ENCODE measurements around the gene PCK2. TPM values are rescaled to one million over a fixed set of nuclear protein-coding genes. Genes with fewer than 3 reads are reported as not detected.

Gene PCK2
- total and polyA plus RNA-seq, 2 of the 13 experiments (the other 11 are each of a cell fraction or from before 2014, with no cell fraction given): 129 to 272 TPM

GRCh38 chr14:24136684-24137528 lies 42.8 kb downstream of the PCK2 start:
- ATAC-seq (no peak), FAIRE-seq (no peak), DNase-seq (ENCODE audit: low spot score) (no peak)
- H3K79me2 ChIP-seq (ENCODE audit: insufficient read depth, low read length): peaks cover 44% of the 10 kb centered on the region
- H4K20me1 ChIP-seq (ENCODE audit: insufficient read depth, low read length): peaks cover 11% of the 10 kb centered on the region
- WGBS (ENCODE audit: low lambda C conversion rate): 40% methylated on average over 13 of the region's 13 CpGs
- ChIA-PET CTCF (ENCODE audit: low intra/inter-chr PET ratio, low total read pairs) (interaction anchor here (2.1 kb wide), 1 partner anchor 24 kb away, joined by 6 read pairs; the partner anchor contains the start of gene IRF9), POLR2A (interaction anchor here (1.0 to 22.7 kb wide), 19 partner anchors 10 to 527 kb away, joined by 3 to 977 read pairs (median 9); partner anchors contain the start of genes CARMIL3, CHMP4A, CIDEB and DCAF11)
- H3K4me3 ChIP-seq (replicated peaks in 1 of 3; ENCODE audit: insufficient read depth in 1 of 3, low read depth in 2 of 3, low read length in 3 of 3): peak overlapping the region; percentile 91 to 98 (median 93)
- no TSS peak for BruUV-seq (replicated peaks)
- H3K9me3 ChIP-seq (ENCODE audit: low read length): no peaks in the 10 kb centered on the region
- peaks cover 57% of the 10 kb centered on the region for H3K4me1 ChIP-seq (ENCODE audit: insufficient read depth, low read length)
- intact Hi-C loops (cut with micrococcal nuclease; ENCODE audit: unreplicated experiment): loop anchor here (1.0 kb wide), 2 partner anchors 23 to 24 kb away; partner anchors contain the start of genes DCAF11, IRF9 and NRL
- H3K4me2 ChIP-seq (ENCODE audit: low read depth, low read length): peak overlapping the region; percentile 97
- no peak overlapping the region for H2AFZ ChIP-seq (ENCODE audit: low read length)
- in situ Hi-C loops (cut with HindIII; ENCODE audit: extremely low pct_ligation_motif_present, low pct_unique_long_range_greater_than_20kb): loop anchor here (25.0 kb wide), 1 partner anchor 825 kb away; the partner anchor contains the start of genes BCL2L2, PABPN1 and PPP1R3E
- peak overlapping the region; percentile 94 for H3K9ac ChIP-seq (ENCODE audit: insufficient read depth, low read depth, low read length)
- H3K27ac ChIP-seq (ENCODE audit: extremely low read length, insufficient read depth, low read length): peak overlapping the region; percentile 75
- H3K27me3 ChIP-seq (ENCODE audit: control insufficient read depth in 1 of 2, insufficient read depth in 2 of 2, low read length in 2 of 2): no peaks in the 10 kb centered on the region; a peak in 1 of 5 replicates
- peaks cover 17 to 25% of the 10 kb centered on the region in 2 experiments for H3K36me3 ChIP-seq (replicated peaks in 1 of 2; ENCODE audit: control insufficient read depth in 1 of 2, insufficient read depth in 2 of 2, low read length in 2 of 2)
- peak; percentile 16 for TF ChIP-seq ZNF407 (CRISPR knock-in tag; IDR thresholded peaks at IDR 0.05; ENCODE audit: not compliant biosample characterization)
- TF ChIP-seq ZNF713 (CRISPR knock-in tag; IDR thresholded peaks at IDR 0.05): no peak
- no peak for TF ChIP-seq HNF4G (IDR thresholded peaks at IDR 0.05; ENCODE audit: borderline replicate concordance, low read depth, low read length)
- peak; percentile 17; the same call in 1 of the 2 replicates for TF ChIP-seq HNF4G (CRISPR knock-in tag; IDR thresholded peaks at IDR 0.05; ENCODE audit: borderline replicate concordance, low read depth)
- TF ChIP-seq SP1 (IDR thresholded peaks at IDR 0.05): peak; percentile 53; the same call in 1 of the 2 replicates
- TF ChIP-seq SP1 (CRISPR knock-in tag; IDR thresholded peaks at IDR 0.05): no peak; the same call in 1 of the 2 replicates
- TF ChIP-seq YEATS2 (CRISPR knock-in tag; IDR thresholded peaks at IDR 0.05; ENCODE audit: borderline replicate concordance): 0 out of 2 replicates have a peak, but pooled peaks have one; percentile 19
- peak; percentile 82; the same call in 1 of the 2 replicates for TF ChIP-seq ZNF44 (CRISPR knock-in tag; IDR thresholded peaks at IDR 0.05)
- TF ChIP-seq ZNF329 (CRISPR knock-in tag; IDR thresholded peaks at IDR 0.05; ENCODE audit: low read depth): no peak
- TF ChIP-seq ZBTB3 (CRISPR knock-in tag; IDR thresholded peaks at IDR 0.05; ENCODE audit: borderline replicate concordance, low read depth): 0 out of 2 replicates have a peak, but pooled peaks have one; percentile 26
- TF ChIP-seq ZNF10 (CRISPR knock-in tag; IDR thresholded peaks at IDR 0.05; ENCODE audit: borderline replicate concordance, low read depth): no peak; the same call in 1 of the 2 replicates
